T follicular helper cell (primary cell): ENCODE results near the gene PREB.

ENCODE experiments used
- DNase-seq: peaks from one replicate; pipeline ENCODE4 v3.0.0-alpha.2; 2020; ENCODE audit warnings: low read depth

PREB gene

DNA sequence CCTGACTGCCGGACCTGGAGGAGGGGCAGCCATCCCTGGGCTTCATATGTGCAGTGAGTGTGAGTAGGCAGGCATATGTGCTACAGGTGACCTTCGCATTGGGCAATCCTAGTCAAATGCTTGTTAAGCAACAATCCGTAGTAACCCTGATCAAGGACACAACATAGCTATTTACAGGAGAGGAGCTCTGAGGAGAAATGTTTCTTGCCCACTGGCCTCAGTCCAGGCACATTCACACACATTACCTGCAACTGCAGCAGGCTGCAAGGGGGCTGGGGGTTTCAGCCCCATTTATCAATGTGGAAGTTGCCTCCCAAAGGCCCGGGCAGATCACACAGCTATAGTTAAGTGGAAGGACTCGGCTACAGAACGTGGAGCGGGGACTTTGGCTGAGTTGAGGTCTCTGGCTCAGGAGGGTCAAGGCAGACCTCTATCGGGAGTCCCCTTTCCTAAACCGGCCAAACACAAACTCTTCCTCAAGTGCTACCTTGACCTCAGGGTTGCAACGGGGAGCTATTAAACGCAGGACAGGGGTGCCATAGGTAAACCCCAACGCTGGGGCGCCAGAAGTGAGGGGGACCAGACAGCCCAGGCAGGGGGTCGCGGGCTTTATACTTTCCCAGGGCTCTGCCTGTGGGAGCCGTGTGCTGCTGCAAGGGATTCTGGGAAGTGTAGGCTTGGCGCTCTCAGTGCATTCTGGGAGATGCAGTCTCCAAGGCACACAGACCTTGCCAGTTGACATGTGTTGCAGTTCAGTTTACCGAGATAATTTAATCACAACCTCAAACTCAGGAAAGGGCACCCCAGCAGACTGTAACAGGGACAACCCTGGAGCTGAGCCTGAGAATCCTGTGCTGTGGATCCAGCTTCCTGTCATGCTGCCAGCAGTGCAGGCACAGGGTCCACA lies 38.4 kb downstream of the PREB start:
- DNase-seq: no peak

DNA sequence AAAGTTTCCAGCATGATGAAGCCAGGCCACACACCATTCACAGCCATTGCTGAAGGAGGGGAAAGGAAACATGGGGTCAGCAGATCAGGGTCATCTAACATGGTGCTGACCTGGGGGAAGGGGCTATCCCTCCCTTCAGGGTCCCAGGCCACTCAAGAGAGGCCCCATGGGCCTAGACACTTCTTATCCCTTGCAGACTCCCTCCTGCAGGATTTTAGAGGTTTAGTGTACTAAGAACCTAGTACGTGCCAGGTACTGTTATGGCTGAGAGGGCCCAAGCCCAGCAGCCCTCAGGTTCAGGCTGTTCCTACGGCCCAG lies 39.0 kb downstream of the PREB start:
- no peak for DNase-seq

DNA sequence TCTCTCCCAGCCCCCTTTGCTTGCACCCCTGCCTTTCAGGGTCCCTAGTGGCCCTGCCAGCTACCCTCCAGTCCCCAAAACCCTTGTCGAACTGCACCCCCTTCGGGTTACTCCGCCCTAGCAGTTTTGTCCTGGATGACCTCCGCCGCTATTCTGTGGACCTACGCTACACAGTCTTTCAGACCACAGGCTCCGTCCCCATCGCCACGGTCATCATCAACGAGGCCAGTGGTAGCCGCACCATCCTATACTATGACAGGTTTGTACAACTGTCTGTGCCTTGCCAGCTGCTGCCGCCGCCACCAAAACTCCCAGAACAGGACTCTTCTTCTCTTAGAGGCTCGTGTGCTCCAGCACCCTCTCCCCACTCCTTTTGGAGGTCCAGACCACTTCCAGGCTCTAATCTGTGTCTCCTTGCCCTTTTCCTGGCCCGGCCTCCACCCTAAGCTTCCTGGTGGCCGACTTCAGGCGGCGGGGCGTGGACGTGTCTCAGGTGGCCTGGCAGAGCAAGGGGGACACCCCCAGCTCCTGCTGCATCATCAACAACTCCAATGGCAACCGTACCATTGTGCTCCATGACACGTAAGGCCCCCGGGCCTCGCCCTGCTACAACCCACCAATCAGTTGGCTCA lies 40.0 kb downstream of the PREB start:
- DNase-seq: no peak

DNA sequence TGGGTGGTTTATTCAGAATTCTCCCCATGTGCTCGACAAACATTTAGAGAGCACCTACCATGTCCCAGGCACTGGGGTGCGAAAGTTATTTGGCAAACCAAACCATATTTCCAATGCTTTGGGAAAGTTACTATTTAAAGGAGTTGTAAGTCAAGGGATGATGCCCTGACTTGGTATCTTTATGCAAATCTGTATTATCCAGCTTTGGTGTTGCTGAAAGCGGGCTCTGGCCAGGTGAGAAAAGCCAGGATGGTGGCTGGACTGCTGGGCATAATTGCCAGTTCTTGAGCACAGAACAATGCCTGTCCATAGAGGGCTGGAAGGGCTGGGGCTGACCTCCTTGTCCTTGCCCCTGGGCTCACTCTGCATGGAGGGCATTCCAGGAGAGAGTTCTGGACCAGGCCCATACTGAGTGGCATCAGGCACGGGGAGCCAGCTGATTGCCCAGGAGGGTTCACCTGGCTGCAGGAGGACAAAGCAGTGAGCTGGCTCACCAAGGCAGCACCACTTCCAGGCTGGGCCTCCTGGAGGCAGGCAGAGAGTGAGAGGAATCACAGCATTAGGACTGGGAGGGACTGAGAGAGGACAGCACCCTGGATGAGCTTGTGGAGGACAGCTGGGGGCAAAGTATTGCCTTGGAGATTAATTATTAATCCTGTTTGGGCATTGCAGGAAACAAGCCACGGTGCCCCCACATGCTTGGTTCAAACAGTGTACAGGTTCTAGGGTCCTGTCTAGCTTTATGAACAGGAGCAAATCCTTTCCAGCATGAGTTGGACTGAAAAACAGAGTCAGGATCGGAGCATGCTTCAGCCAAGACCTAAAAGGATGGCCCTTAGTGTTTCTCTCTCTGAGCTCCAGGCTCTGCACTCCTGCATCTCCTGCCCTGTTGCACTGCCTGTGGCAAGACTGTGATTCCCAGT lies 40.7 kb downstream of the PREB start:
- no peak for DNase-seq

DNA sequence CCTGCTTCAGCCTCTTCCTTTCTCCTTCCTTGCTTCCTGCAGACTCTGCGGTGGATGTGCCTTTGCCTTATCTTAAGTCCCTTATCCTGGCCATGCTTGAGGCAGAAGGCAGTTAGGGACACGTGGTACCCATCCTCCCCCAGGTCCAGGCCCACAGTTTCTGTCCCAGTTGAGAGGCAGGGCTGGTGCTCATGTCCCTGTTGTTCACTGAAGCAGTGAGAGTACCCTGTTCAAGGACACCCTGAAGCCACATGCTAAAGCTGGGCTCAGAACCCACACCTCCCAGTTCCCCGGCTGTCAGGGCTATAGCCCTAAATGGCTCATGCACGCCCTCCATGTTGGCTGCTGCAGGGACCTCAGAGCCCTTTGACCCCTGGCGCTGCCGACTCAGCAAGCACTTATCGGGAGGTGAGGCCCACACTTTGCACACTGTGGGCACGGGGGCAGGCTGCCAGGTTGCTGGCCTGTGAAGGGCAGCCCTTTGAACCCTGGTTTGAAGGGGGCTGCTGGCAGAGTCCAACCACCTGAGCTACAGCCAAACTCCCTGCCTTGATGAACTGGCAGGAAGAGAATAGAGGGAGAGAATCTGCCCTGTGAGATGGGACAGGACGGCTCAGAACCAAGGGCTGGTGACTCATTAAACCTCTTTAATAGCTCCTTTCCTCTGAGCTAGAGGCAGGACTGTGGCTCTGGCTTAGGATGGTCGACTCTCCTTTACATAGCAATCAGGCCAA lies 41.6 kb downstream of the PREB start:
- no peak for DNase-seq

DNA sequence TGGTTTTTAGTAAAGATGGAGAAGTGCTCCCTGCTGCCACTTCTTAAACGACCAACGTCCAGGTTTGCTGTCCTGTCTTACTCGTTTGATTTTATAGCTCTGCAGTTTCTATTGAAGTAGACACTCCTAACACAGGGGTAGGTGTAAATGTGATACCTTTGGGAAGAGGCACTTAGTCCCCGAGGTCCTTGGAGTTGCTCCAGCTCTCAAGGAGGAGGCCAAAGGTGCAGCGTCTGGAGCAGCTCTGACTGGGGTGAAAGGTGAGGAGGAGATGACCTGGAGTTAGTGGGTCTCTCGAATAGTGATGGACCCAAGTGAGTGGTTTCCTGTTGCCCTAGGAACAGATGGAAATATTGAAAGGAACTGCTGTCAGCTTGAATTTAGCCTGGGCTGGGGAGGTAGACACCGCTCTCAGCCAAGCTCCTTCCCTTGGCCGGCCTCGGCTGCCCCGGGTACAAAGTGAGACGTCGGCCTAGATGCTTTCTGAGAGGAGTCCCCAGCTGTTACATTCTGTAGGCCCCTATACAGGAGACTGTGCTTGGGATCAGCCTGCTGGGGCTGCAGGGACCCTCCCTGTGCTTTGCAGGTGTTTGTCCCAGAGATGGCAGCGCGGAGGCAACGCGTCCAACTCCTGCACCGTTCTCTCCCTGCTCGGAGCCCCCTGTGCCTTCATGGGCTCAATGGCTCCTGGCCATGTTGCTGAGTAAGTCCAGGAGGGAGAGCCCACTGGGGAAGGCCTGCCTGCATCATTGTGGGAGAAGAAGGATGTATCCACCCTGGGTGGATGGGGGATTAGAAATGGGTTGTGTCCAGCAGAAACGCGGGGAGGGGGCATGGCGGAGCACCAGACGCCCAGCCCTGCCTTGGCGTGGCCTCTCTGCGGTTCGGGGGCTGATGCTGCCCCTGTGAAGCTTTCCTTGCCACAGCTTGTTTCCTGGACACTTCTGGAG lies 42.4 kb downstream of the PREB start:
- DNase-seq: no peak

DNA sequence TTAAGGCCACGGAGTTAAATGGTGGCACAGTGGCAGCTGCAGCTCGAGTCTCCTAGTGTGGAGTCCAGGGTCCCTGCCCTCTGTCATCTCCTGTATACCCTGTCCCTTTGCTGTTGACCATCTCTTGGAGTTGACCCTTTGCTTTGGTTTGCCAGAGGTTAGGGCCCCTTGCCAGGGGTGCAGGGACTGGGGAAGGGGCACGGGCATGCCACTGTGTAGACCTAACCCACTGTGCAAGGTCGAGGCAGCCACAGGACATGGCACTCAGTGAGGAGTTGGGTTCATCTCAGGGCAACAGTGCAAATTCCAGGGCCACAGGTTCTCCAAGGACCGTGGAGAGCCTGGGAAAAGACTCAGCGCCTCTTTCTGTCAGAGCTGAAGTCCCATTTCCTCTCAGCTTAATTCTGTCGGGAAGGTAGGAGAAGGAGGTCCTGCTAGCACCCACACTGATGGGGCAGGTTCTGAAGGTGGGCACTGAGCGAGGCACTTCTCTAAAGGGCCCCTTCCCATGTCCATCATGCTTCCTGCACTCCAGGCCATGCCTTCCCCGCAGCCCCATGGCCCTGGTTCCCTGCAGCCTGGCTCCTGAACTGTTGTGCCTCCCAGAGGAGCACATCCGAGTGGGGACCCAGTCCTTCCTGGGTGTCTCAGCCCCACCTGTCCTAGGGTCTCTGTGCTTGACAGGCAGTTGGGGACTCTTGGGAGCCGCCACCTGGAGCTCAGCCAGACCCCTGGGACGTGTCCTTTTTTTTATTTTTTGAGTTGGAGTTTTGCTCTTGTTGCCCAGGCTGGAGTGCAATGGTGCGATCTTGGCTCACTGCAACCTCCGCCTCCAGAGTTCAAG lies 45.1 kb downstream of the PREB start:
- no peak for DNase-seq

DNA sequence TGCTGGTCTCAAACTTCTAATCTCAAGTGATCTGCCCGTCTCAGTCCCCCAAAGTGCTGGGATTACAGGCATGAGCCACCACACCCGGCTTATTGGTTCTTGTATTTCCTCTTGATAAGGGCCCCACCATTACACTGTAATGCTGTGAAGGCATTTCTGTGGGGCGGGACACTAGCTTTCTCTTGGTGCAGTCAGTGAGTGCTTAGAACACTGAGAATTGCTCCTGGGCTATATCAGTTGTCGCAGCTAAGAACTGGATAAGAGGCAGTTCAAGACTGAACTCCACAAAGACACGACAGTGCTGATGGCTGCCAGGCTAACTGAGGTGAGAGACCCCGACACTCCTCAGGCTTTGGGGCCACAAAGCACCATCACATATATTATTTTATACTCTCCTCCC lies 45.8 kb downstream of the PREB start:
- no peak for DNase-seq

DNA sequence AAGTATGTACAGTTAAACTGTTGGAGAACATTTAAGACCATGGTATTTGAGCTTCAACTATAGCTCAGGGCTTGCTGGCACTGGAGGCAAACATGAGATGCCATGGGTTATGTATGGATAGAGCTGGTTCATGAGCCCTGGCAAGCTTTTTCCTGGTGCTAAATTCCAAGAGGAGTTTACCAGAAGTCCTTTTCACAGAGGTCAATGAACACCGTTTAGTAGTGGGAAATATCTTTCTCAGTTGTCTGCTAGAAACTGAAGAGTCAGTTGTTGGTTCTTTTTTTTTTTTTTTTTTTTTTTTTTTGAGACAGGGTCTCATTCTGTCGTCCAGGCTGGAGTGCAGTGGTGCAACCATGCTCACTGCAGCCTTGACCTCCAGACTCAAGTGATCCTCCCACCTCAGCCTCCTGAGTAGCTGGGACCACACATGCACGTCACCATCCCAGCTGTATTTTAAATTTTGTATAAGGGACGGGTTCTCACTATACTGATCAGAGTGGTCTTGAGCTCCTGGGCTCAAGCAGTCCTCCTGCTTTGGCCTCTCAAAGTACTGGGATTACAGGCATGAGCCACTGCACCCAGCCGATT lies 46.5 kb downstream of the PREB start:
- DNase-seq: no peak

DNA sequence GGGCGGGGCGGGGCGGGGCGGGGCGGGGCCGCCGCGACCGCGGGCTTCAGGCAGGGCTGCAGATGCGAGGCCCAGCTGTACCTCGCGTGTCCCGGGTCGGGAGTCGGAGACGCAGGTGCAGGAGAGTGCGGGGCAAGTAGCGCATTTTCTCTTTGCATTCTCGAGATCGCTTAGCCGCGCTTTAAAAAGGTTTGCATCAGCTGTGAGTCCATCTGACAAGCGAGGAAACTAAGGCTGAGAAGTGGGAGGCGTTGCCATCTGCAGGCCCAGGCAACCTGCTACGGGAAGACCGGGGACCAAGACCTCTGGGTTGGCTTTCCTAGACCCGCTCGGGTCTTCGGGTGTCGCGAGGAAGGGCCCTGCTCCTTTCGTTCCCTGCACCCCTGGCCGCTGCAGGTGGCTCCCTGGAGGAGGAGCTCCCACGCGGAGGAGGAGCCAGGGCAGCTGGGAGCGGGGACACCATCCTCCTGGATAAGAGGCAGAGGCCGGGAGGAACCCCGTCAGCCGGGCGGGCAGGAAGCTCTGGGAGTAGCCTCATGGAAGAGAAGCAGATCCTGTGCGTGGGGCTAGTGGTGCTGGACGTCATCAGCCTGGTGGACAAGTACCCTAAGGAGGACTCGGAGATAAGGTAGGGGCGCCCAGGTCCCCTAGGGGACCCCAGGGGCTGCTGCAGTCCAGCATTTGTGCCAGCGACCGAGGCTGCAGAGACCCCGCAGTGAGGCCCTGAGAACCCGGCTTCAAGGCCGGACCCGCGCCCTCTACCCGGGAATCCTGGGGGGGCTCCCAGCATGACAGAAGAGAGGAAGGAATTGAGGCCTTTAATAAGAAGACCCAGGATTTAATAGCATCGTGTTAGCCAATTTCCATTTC lies 47.5 kb downstream of the PREB start, which contains the start of gene KHK:
TSS of gene KHK (plus strand) at position 49 of the 870 bp plus-strand sequence. CDS start at position 537, 488 bp downstream.
- no peak for DNase-seq

DNA sequence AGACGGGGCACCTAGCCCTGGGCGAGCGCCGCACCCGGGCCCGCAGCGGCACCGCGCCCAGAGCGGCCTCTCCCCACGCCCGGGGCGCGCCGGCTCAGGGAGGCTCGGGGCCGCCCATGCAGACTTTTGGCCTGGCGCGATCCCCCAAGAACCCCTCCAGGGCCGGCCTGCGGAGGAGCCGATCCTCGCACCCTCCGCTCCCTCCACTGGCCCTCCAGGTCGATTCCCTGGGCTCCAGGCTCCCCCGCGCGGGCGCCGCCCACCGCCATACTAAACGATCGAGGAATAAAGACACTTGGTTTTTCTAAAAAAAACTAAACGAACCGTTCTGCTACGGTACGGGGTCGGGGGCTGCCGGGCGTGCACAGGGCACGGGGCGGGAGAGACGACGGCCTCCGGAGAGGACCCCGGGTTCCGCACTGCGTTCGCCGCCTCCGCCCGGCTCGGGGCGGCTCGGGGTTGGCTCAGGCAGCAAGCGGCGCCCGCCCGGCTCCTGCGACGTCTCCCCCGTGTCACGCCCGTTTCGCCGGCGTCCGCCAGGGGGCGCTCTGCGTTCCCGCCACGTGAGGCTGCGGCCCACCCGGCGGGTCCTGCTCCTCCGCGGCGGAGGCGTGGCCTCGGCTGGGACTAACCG lies 48.2 kb downstream of the PREB start:
- peak; percentile 95 for DNase-seq

DNA sequence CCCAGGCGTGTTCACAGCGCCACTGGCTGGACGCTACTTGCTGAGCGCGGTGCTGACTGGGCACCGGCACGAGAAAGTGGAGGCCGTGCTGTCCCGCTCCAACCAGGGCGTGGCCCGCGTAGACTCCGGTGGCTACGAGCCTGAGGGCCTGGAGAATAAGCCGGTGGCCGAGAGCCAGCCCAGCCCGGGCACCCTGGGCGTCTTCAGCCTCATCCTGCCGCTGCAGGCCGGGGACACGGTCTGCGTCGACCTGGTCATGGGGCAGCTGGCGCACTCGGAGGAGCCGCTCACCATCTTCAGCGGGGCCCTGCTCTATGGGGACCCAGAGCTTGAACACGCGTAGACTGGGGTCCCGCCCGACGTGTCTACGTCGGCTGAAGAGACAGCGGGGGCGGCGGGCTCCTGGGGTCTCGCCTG lies 48.8 kb downstream of the PREB start:
- no peak for DNase-seq

DNA sequence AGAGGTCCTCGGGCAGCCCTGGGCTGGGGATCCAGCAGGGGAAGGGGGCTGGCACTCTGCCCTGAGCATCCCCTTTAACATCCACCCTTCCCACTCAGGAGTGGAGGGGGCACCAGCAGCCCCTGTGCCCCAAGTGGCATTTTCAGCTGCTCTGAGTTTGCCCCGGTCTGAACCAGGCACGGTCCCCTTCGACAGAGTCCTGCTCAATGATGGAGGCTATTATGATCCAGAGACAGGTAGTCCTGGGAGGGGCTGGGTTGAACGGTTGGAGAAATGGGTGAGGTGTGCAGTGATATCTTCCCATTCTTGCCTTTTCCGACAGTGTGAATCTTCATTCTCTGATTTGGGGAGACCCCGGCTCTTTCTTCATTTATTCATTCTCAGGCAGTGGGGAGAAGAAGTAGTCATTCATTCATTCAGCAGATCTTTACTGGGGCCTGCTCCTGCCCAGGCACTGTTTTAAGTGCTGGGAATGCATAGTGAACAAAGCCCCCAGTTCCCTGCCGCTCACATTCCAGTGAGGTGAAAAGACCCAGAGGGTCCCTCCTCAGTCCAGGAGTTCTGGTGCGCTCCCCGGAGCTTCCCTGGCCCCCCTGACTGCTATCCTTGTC lies 49.3 kb downstream of the PREB start:
- DNase-seq: no peak

DNA sequence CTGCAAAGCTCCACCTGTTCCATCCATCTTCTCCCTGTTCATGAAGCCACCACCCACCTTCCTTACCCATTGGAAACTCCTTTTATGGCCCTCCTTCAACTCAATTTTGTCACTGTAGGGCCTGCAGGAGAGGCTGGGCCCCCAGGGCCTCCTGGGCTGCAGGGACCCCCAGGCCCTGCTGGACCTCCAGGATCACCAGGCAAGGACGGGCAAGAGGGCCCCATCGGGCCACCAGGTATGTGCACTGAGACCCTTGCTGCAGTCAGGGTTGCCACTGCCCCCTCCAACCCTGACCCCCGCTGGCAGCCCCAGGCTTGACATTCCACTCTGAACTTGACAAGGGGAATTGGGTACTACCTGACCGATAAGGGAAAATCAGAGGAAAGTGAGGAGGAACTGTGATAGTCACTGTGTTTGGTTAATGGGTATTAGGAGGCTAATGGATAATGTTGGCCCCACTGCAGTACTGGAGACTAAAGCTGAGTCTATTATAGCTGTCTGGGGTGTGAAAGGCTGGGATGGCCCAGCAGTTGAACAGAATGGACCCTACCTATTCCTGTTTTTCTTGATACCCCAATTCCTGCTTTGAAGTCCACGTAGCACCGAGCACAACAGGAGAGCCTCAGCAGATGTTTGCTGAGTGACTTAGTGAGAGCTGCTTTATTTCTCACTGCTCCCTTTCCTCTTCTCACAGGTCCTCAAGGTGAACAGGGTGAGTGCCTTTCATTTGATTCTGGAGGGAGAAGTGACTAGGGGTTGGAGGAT lies 50.0 kb downstream of the PREB start:
- no peak for DNase-seq

DNA sequence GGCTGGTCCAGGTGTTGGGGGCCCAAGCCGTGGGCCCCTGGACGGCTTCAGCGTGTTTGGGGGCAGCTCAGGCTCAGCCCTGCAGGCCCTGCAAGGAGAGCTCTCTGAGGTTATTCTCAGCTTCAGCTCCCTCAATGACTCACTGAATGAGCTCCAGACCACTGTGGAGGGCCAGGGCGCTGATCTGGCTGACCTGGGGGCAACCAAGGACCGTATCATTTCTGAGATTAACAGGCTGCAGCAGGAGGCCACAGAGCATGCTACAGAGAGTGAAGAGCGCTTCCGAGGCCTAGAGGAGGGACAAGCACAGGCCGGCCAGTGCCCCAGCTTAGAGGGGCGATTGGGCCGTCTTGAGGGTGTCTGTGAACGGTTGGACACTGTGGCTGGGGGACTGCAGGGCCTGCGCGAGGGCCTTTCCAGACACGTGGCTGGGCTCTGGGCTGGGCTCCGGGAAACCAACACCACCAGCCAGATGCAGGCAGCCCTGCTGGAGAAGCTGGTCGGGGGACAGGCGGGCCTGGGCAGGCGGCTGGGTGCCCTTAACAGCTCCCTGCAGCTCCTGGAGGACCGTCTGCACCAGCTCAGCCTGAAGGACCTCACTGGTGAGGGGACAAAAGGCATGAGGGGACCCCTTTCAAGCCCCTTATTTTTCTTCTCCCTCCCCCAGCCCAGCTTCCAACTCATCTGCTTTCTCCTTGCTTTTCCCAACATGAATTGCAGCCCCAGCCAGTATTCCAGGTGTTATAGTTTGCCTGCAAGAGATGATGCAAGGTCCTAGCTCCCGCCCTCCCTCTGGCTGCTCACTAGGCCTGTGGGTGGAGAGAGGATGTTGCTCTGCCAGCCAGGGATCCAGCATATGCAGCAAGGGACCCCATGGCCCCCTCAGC lies 50.8 kb downstream of the PREB start:
- DNase-seq: no peak
